GM12865 (cell line): ENCODE measurements around the gene HNRNPCL1.
"Not testable (repeated sequence)": the region's sequence is repeated elsewhere in the genome, so short reads cannot be mapped to it uniquely, and the experiment has no call there.

ENCODE experiments used
- DNase-seq: peaks from one replicate; pipeline ENCODE4 v3.0.0; 2010; ENCODE audit warnings: low read depth
- H3K4me3 ChIP-seq: 2 replicates; pipeline ENCODE4 v1.5.1; 2011; ENCODE audit warnings: mild to moderate bottlenecking, low read depth, low read length, control low read depth
- TF ChIP-seq, protein P1 (sequence below): IDR thresholded peaks from 2 replicates; pipeline ENCODE4 v1.5.1; 2011; ENCODE audit warnings: low read length, control low read depth, low read depth, inconsistent platforms; ENCODE audit not compliant: insufficient read depth; ENCODE audit errors: missing control alignments

Gene HNRNPCL1

DNA sequence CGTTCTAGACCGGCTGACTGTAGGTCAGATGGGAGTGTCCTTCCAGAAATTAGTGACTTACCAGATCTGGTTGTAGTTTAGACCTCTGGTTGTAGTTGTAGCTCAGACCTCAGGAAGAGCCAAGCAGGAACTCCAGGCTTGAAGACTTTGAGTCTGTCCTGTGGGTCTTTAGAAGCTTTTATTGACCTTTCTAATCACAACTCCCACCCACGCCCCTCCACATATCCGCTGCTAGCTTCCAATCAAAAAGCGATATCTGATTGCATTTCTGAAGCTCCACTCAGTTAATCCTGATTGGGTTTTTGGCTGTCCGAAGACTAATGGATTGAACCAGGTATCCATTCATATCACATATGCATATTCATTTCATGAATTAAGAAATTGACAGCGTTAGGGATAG is at the start of gene HNRNPCL1:
HNRNPCL1 (minus strand) TSS at position 101 of the 400 bp plus-strand sequence. CDS start 431 bp downstream, outside the sequence.
- DNase-seq, H3K4me3 ChIP-seq: not testable (repeated sequence)

DNA sequence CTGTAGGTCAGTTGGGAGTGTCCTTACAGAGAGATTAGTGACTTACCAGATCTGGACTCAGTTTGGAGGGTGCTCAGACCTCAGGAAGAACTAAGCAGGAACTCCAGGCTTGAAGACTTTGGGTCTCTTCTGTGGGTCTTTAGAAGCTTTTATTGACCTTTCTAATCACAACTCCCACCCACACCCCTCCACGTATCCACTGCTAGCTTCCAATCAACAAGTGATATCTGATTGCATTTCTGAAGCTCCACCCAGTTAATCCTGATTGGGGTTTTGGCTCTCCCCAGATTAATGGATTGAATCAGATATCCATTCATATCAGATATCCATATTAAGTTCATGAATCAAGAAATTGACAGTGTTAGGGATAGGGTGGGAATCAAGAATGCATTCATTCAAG is 49.6 kb upstream of the HNRNPCL1 start, which contains the start of gene PRAMEF10:
PRAMEF10 (minus strand) TSS at position 101 of the 400 bp plus-strand sequence. CDS start 2,423 bp downstream, outside the sequence.
- not testable (repeated sequence) for H3K4me3 ChIP-seq

DNA sequence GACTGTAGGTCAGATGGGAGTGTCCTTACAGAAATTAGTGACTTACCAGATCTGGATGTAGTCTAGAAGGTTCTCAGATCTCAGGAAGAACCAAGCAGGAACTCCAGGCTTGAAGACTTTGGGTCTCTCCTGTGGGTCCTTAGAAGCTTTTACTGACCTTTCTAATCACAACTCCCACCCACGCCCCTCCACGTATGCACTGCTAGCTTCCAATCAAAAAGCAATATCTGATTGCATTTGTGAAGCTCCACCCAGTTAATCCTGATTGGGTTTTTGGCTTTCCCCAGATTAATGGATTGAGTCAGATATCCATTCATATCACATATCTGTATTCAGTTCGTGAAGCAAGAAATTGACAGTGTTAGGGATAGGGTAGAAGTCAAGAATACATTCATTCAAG is 37.6 kb upstream of the HNRNPCL1 start, which contains the start of gene PRAMEF4:
PRAMEF4 (minus strand) TSS at position 101 of the 400 bp plus-strand sequence. CDS start 2,807 bp downstream, outside the sequence.
- H3K4me3 ChIP-seq, DNase-seq: not testable (repeated sequence)

More for the DNA sequence above, 49.6 kb upstream of the HNRNPCL1 start, which contains the start of gene PRAMEF10:
- DNase-seq: not testable (repeated sequence)

DNA sequence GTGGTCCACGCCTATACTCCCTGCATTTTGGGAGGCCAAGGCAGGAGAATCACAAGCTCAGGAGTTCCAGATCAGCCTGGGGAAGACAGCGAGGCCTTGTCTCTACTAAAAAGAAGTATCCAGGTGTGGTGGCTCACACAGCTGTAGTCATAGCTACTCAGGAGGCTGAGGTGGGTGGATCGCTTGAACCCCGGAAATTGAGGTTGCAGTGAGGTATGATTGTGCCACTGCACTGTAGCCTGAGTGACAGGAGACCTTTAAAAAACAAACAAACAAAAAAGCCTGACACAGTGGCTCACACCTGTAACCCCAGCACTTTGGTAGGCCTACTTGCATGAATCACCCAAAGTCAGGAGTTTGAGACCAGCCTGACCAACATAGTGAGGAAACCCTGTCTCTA is 29.9 kb upstream of the HNRNPCL1 start:
- H3K4me3 ChIP-seq, DNase-seq: not testable (repeated sequence)

DNA sequence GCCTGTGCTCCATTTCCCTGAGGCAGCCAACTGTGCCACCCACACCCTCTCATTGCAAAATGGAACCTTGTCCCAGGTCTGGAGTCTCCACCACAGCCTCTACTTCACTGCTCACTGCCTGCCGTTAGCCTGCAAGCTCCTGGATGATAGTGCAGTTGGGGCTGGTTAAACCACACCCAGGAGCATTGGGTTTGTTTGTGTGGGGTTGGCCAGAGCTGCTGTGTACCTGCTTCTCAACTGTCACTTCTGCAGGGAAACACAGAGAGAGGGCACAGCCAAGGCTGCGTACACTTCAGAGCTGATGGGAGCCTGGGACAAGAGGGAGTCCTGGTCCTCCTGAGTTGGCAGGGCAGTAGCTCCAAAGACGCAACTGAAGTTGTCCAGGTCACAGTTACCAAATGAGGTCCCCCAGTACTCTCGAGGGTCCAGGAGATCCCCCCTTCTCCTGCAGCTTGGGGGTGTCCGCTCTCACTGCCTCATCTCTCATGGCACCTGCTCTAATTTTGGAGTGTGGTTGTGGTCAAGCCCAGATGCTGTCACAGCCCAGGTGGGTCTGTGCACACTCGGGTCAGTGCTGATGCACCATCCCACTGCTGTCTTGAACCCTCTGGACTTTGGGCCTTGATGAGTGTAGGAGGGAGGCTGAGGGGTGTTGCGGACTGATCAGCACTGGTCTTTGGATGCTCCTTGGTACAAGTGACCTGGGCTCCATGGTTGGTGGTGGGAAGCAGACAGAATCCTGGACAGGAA is 14.8 kb upstream of the HNRNPCL1 start:
- not testable (repeated sequence) for DNase-seq, H3K4me3 ChIP-seq

DNA sequence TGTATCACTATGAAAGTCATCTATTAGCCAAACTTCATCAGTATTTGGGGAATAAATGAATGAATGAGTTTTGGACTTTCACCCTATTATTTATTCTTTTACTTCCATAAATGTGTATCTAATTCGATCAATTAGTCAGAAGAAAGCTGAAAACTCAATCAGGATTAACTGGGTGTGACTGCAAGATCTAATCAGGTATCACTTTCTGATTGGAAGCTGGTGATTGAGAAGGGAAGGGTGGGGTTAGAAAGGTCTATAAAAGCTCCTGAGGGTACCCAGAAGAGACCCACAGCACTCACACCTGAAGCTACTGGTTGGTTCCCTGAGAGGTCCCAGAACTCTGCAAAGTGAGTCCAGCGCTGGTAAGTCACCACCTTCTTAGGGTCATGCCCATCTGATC is 8.3 kb upstream of the HNRNPCL1 start, which contains the start of gene PRAMEF2:
PRAMEF2 (plus strand) TSS at position 301 of the 400 bp plus-strand sequence. CDS start 1,924 bp downstream, outside the sequence.
- H3K4me3 ChIP-seq, DNase-seq: not testable (repeated sequence)

DNA sequence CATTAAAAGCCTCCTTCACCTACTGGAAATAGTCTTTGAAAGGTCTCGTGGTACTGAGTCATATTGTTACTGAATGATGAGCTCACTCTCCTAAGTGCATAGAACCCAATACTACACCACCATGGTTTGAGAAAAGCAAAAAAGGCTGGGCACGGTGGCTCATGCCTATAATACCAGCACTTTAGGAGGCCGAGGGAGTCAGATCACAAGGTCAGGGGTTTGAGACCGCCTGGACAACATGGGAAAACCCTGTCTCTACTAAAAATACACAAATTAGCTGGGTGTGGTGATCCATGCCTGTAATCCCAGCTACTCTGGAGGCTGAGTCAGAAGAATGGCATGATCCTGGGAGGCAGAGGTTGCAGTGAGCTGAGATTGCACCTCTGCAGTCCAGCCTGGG is 3.3 kb upstream of the HNRNPCL1 start:
- TF ChIP-seq, protein P1, sequence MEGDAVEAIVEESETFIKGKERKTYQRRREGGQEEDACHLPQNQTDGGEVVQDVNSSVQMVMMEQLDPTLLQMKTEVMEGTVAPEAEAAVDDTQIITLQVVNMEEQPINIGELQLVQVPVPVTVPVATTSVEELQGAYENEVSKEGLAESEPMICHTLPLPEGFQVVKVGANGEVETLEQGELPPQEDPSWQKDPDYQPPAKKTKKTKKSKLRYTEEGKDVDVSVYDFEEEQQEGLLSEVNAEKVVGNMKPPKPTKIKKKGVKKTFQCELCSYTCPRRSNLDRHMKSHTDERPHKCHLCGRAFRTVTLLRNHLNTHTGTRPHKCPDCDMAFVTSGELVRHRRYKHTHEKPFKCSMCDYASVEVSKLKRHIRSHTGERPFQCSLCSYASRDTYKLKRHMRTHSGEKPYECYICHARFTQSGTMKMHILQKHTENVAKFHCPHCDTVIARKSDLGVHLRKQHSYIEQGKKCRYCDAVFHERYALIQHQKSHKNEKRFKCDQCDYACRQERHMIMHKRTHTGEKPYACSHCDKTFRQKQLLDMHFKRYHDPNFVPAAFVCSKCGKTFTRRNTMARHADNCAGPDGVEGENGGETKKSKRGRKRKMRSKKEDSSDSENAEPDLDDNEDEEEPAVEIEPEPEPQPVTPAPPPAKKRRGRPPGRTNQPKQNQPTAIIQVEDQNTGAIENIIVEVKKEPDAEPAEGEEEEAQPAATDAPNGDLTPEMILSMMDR: no peak
- no peak for DNase-seq
- H3K4me3 ChIP-seq: no peak overlapping the region

DNA sequence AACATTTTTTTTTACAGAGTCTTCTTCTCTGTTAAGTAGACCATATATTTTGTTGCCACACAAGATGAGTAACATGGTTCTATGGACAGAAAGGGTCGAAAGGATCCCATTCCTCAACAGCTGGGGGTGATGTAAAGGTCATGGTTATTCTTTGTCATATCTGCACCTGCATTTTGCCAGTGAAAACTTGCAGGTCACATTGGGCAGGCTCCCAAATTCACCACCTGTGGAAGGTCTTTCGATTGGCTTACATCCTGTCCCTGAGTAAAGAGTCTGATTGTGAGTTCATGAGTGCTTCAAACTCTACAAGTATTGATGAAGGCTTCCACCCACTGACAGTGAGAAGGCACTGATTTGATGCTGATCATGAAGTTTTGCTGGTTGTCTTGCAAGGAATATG is 15.3 kb downstream of the HNRNPCL1 start:
- not testable (repeated sequence) for DNase-seq, H3K4me3 ChIP-seq

DNA sequence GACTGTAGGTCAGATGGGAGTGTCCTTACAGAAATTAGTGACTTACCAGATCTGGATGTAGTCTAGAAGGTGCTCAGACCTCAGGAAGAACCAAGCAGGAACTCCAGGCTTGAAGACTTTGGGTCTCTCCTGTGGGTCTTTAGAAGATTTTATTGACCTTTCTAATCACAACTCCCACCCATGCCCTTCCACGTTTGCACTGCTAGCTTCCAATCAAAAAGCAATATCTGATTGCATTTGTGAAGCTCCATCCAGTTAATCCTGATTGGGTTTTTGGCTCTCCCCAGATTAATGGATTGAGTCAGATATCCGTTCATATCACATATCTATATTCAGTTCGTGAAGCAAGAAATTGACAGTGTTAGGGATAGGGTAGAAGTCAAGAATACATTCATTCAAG is 17.2 kb downstream of the HNRNPCL1 start, which contains the start of gene PRAMEF11:
PRAMEF11 (minus strand) TSS at position 101 of the 400 bp plus-strand sequence. CDS start 2,621 bp downstream, outside the sequence.
- H3K4me3 ChIP-seq, DNase-seq: not testable (repeated sequence)

DNA sequence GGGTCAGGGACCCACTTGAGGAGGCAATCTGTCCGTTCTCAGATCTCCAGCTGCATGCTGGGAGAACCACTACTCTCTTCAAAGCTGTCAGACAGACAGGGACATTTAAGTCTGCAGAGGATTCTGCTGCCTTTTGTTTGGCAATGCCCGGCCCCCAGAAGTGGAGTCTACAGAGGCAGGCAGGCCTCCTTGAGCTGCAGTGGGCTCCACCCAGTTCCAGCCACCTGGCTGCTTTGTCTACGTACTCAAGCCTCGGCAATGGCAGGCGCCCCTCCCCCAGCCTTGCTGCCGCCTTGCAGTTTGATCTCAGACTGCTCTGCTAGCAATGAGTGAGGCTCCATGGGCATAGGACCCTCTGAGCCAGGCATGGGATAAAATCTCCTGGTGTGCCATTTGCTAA is 29.5 kb downstream of the HNRNPCL1 start:
- DNase-seq, H3K4me3 ChIP-seq: not testable (repeated sequence)

DNA sequence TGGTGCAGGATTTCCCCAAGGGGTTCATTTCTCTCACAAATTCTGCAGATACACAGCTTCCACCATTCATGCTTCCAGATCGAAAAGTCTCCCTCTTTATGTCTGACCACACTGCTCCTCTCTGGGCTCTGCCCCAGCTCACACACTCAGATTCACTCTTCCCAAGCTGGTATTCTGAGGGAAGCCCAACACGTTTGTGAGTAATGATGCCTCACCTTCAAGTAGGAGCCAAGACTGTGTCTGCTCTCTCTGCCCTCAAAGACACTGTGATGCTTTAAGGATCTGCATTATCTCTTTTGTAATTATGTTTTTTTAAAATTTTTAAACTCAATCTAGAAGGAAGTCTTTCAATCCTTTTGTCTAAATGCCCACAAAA is 37.1 kb downstream of the HNRNPCL1 start:
- TF ChIP-seq, protein P1: no peak
- no peak for DNase-seq
- H3K4me3 ChIP-seq: no peak overlapping the region
